K562 (cell line): ENCODE results near the gene CLEC2L. TPM values are rescaled to one million over a fixed set of nuclear protein-coding genes. Genes with fewer than 3 reads are reported as not detected.

ENCODE experiments used
- BRD4 ChIP-seq: fragments of 200-600 bp; sonication (generic); IDR thresholded peaks from 2 replicates; pipeline ENCODE4 v1.6.1; 2017; ENCODE audit warnings: inconsistent platforms
- CBX2 ChIP-seq: fragments of 200-600 bp; sonication (generic); IDR thresholded peaks from one replicate; pipeline ENCODE4 v1.6.1; 2012; ENCODE audit warnings: mild to moderate bottlenecking, low read length, inconsistent platforms; ENCODE audit not compliant: insufficient read depth, poor library complexity, severe bottlenecking
- ELF4 ChIP-seq: fragments of 450-650 bp; formaldehyde crosslinking; IDR thresholded peaks from 2 replicates; pipeline ENCODE4 v1.4.0; 2022; ENCODE audit warnings: missing genetic modification characterization
- HNRNPLL ChIP-seq: fragments of 200-400 bp; formaldehyde crosslinking; IDR thresholded peaks from 2 replicates; pipeline ENCODE4 v1.6.1; 2017; ENCODE audit warnings: low read length, low read depth, mild to moderate bottlenecking; ENCODE audit not compliant: poor library complexity, severe bottlenecking
- MCM7 ChIP-seq, 2 experiments: fragments of 450-650 bp; IDR thresholded peaks; 2 replicates each; pipeline ENCODE4 v1.6.1; 2016 to 2018
- SNRNP70 ChIP-seq: fragments of 200-400 bp; formaldehyde crosslinking; optimal IDR thresholded peaks from 2 replicates; pipeline ENCODE3; 2017; ENCODE audit warnings: low read depth, low read length
- polyA plus RNA-seq, 8 experiments: library from polyadenylated mRNA; depleted of rRNA in 4 of 8; stranded (reverse) in 5 of 8; unstranded in 3 of 8; fragments of >200 nt; fragmentation: Nextera tagmentation in 2 of 8; fragmentation: Illumina TruSeq in 1 of 8; extraction: Ambion mirVana in 2 of 8; extraction: Trizol in 1 of 8; gene quantifications; 2 replicates each; pipeline versions ENCODE4 v1.2.1 to v1.2.3, GENCODE V29; 2011 to 2014; ENCODE audit warnings: inconsistent platforms in 1 of 8, missing spikeins in 1 of 8
- total RNA-seq, 7 experiments: library from RNA; depleted of rRNA in 6 of 7; stranded (reverse); fragments of >200 nt in 6 of 7; fragmentation: Illumina TruSeq in 2 of 7; extraction: Trizol in 2 of 7; gene quantifications; 2 replicates each; pipeline versions ENCODE4 v1.2.1 to v1.2.3, GENCODE V29; 2011 to 2021; ENCODE audit warnings: low replicate concordance in 1 of 7
- TF ChIP-seq, protein P1 (sequence below): fragments of 250-450 bp; sonication (Bioruptor Pico); IDR thresholded peaks from 2 replicates; pipeline ENCODE4 v1.8.0; 2021; ENCODE audit warnings: mild to moderate bottlenecking, moderate library complexity
- TF ChIP-seq, protein P2 (sequence below): fragments of 450-650 bp; IDR thresholded peaks from 2 replicates; pipeline ENCODE4 v1.6.1; 2016; ENCODE audit warnings: antibody characterized with exemption
- TF ChIP-seq, protein P3 (sequence below): IDR thresholded peaks from 2 replicates; pipeline ENCODE4 v1.6.1; 2011; ENCODE audit not compliant: insufficient read length; ENCODE audit errors: extremely low read depth
- TF ChIP-seq, protein P4 (sequence below): sonication (generic); formaldehyde crosslinking; IDR thresholded peaks from 2 replicates; pipeline ENCODE4 v1.8.1; 2023; ENCODE audit warnings: mild to moderate bottlenecking, missing genetic modification reagents
- TF ChIP-seq, protein P5 (sequence below): fragments of 250-450 bp; sonication (Bioruptor Pico); IDR thresholded peaks from 2 replicates; pipeline ENCODE4 v1.5.0; 2020; ENCODE audit warnings: mild to moderate bottlenecking, borderline replicate concordance
- TF ChIP-seq, protein P6 (sequence below), 3 experiments: fragments of 200-800 bp in 1 of 3; fragments of 250-450 bp in 1 of 3; fragments of 450-650 bp in 1 of 3; sonication (Bioruptor Pico) in 1 of 3; sonication (Bioruptor generic) in 1 of 3; formaldehyde crosslinking in 1 of 3; IDR thresholded peaks; 2 replicates each; pipeline versions ENCODE4 v1.6.1 to v1.8.0; 2016 to 2022; ENCODE audit warnings: mild to moderate bottlenecking in 2 of 3, missing genetic modification characterization in 2 of 3, missing compliant biosample characterization in 1 of 3, moderate library complexity in 1 of 3
- TF ChIP-seq, protein P7 (sequence below): sonication (generic); formaldehyde crosslinking; IDR thresholded peaks from 2 replicates; pipeline ENCODE4 v1.5.0; 2020; ENCODE audit warnings: missing genetic modification reagents

The CLEC2L gene
- total and polyA plus RNA-seq, 9 of the 15 experiments (the other 6 are each of a cell fraction or from before 2014, with no cell fraction given) = 0.84 to 5.5 (median 1.8) TPM

DNA sequence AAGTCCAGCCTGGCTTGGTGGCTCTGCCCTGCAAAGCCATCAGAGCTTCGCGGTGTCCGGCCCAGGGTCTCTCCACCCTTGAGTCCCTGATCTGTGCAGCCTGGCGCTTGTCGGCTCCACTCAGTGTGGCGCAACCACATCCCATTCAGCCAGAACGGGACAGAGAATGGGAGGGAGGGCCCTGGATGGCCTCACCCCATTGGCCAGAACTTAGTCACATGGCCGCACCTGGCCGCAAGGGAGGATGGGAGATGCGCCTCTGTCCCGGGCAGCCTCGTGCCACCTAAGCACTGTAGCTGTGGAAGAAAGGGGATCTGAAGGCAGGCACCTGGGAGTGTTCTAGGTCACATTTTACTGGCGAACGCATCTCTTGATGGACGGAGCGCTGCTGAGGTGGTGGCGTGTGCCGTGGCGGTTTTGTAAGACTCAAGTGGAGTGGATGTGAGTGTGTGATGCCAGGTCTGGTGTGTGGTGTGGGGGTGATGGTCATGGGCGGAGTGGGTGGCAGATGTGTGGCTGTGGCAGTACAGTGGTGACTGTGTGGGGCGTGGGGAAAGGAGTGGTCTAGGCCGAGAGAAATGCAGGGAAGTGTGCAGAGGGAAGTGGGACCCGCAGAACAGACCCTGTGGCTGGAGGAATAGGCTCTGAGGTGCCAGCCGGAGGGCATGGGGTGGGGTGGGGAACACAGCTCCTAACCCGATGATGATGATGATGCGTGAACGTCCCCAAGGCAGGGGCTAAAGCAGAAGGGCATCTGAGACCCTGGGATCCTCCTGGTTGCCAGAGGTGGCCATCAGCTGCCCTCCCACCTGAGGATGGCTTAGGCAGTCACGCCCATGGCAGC, 19.0 kb downstream of the CLEC2L start (continued):
- TF ChIP-seq, protein P1, sequence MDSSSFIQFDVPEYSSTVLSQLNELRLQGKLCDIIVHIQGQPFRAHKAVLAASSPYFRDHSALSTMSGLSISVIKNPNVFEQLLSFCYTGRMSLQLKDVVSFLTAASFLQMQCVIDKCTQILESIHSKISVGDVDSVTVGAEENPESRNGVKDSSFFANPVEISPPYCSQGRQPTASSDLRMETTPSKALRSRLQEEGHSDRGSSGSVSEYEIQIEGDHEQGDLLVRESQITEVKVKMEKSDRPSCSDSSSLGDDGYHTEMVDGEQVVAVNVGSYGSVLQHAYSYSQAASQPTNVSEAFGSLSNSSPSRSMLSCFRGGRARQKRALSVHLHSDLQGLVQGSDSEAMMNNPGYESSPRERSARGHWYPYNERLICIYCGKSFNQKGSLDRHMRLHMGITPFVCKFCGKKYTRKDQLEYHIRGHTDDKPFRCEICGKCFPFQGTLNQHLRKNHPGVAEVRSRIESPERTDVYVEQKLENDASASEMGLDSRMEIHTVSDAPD (CRISPR knock-in tag) = no peak
- TF ChIP-seq ELF4 (CRISPR knock-in tag) = peak; percentile 80
- TF ChIP-seq, protein P2, sequence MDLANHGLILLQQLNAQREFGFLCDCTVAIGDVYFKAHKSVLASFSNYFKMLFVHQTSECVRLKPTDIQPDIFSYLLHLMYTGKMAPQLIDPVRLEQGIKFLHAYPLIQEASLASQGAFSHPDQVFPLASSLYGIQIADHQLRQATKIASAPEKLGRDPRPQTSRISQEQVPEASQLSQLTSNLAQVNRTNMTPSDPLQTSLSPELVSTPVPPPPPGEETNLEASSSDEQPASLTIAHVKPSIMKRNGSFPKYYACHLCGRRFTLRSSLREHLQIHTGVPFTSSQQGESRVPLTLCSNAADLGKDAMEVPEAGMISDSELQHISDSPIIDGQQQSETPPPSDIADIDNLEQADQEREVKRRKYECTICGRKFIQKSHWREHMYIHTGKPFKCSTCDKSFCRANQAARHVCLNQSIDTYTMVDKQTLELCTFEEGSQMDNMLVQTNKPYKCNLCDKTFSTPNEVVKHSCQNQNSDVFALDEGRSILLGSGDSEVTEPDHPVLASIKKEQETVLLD = no peak
- TF ChIP-seq HNRNPLL = no peak
- TF ChIP-seq, protein P3, sequence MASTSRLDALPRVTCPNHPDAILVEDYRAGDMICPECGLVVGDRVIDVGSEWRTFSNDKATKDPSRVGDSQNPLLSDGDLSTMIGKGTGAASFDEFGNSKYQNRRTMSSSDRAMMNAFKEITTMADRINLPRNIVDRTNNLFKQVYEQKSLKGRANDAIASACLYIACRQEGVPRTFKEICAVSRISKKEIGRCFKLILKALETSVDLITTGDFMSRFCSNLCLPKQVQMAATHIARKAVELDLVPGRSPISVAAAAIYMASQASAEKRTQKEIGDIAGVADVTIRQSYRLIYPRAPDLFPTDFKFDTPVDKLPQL = no peak
- no peak for TF ChIP-seq CBX2
- TF ChIP-seq, protein P4, sequence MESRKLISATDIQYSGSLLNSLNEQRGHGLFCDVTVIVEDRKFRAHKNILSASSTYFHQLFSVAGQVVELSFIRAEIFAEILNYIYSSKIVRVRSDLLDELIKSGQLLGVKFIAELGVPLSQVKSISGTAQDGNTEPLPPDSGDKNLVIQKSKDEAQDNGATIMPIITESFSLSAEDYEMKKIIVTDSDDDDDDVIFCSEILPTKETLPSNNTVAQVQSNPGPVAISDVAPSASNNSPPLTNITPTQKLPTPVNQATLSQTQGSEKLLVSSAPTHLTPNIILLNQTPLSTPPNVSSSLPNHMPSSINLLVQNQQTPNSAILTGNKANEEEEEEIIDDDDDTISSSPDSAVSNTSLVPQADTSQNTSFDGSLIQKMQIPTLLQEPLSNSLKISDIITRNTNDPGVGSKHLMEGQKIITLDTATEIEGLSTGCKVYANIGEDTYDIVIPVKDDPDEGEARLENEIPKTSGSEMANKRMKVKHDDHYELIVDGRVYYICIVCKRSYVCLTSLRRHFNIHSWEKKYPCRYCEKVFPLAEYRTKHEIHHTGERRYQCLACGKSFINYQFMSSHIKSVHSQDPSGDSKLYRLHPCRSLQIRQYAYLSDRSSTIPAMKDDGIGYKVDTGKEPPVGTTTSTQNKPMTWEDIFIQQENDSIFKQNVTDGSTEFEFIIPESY (CRISPR knock-in tag) = peak; percentile 83
- TF ChIP-seq, protein P5, sequence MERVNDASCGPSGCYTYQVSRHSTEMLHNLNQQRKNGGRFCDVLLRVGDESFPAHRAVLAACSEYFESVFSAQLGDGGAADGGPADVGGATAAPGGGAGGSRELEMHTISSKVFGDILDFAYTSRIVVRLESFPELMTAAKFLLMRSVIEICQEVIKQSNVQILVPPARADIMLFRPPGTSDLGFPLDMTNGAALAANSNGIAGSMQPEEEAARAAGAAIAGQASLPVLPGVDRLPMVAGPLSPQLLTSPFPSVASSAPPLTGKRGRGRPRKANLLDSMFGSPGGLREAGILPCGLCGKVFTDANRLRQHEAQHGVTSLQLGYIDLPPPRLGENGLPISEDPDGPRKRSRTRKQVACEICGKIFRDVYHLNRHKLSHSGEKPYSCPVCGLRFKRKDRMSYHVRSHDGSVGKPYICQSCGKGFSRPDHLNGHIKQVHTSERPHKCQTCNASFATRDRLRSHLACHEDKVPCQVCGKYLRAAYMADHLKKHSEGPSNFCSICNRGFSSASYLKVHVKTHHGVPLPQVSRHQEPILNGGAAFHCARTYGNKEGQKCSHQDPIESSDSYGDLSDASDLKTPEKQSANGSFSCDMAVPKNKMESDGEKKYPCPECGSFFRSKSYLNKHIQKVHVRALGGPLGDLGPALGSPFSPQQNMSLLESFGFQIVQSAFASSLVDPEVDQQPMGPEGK (CRISPR knock-in tag) = no peak
- no peak for TF ChIP-seq SNRNP70
- no peak for TF ChIP-seq MCM7 (IDR thresholded peaks at IDR 0.05)
- TF ChIP-seq, protein P6, sequence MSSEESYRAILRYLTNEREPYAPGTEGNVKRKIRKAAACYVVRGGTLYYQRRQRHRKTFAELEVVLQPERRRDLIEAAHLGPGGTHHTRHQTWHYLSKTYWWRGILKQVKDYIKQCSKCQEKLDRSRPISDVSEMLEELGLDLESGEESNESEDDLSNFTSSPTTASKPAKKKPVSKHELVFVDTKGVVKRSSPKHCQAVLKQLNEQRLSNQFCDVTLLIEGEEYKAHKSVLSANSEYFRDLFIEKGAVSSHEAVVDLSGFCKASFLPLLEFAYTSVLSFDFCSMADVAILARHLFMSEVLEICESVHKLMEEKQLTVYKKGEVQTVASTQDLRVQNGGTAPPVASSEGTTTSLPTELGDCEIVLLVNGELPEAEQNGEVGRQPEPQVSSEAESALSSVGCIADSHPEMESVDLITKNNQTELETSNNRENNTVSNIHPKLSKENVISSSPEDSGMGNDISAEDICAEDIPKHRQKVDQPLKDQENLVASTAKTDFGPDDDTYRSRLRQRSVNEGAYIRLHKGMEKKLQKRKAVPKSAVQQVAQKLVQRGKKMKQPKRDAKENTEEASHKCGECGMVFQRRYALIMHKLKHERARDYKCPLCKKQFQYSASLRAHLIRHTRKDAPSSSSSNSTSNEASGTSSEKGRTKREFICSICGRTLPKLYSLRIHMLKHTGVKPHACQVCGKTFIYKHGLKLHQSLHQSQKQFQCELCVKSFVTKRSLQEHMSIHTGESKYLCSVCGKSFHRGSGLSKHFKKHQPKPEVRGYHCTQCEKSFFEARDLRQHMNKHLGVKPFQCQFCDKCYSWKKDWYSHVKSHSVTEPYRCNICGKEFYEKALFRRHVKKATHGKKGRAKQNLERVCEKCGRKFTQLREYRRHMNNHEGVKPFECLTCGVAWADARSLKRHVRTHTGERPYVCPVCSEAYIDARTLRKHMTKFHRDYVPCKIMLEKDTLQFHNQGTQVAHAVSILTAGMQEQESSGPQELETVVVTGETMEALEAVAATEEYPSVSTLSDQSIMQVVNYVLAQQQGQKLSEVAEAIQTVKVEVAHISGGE (CRISPR knock-in tag; IDR thresholded peaks at IDR 0.05) = no peak
- TF ChIP-seq, protein P7, sequence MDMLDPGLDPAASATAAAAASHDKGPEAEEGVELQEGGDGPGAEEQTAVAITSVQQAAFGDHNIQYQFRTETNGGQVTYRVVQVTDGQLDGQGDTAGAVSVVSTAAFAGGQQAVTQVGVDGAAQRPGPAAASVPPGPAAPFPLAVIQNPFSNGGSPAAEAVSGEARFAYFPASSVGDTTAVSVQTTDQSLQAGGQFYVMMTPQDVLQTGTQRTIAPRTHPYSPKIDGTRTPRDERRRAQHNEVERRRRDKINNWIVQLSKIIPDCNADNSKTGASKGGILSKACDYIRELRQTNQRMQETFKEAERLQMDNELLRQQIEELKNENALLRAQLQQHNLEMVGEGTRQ (CRISPR knock-in tag) = peak; percentile 98
- TF ChIP-seq BRD4 = no peak
